GM21825 (cell line): ENCODE data around the gene KIAA1328.
A peak's percentile ranks its signal among the peaks of the same experiment; 100 is the strongest.
"Not testable (repeated sequence)": the region's sequence is repeated elsewhere in the genome, so short reads cannot be mapped to it uniquely, and the experiment has no call there.

Experiments used
- ATAC-seq: cut with Tn5 transposase; IDR thresholded peaks from one replicate; pipeline ENCODE4 v1.9.1; 2021; ENCODE audit warnings: mild to moderate bottlenecking, moderate library complexity; ENCODE audit not compliant: unreplicated experiment

The KIAA1328 gene

GRCh38 chr18:36825526-36825925 lies 3.4 kb upstream of the KIAA1328 start:
- ATAC-seq, result no peak

- ATAC-seq, result no peak
These were observed 2.4 kb upstream of the KIAA1328 start for GRCh38 chr18:36826556-36826955.

GRCh38 chr18:36828157-36828629 lies 734 bp upstream of the KIAA1328 start:
- ATAC-seq, result peak; percentile 5

DNA sequence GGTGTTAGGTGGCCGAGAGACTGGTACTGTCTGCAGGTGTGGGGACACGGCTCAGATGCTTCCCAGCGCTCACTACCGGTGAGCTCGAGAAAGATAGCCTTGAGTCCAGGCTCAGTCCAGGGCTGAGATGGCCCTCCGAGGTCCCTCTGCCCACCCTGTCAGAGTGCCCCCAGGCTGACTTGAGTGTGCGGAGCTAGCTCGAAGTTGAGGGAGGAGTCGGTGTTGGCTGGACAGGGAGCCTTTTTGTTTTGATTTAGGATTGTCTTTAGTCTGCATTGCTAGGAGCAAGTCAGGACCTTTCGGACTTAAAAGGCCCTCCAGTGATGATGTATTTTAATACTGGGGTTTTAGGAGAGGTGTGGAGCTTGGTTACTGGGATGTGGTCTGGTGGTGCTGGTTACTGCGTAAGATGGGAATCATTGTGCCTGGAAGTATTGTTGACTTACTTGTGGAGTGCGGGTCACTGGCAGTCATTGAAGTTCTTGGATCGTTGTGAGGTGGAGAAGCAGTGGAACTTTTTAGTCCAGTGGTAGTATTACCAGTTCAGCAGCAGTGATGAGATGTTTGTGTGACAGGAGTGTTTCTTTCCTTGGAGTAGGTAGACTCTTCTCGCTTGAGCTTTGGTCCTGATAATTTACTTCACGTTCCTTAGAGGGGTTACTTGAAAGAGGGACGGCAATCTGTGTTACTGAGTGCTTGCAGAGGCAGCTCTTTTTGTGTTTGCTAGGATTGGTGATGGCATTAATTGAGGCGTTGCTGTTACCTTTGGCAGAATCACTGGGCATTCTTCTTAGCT lies 633 bp downstream of the KIAA1328 start:
- ATAC-seq, result no peak

DNA sequence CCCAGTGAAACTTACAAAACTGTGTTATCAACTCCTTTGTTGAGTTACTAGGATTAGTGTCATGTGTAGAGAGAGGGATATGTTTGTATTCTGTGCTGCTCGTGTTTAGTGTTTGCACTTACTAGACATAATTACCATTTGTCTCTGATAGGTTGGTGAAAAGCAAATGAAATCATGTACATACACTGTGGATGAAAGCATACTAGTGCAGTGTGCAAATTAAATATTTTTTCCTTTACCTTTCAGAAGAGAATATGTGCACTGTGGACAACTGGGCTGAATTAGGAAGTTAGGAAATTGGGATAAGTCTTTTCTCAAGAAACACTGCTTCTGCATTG lies 1.2 kb downstream of the KIAA1328 start:
- no peak for ATAC-seq

- no peak for ATAC-seq
These were observed 2.2 kb downstream of the KIAA1328 start for GRCh38 chr18:36831139-36831538.

- no peak for ATAC-seq
These were observed 4.2 kb downstream of the KIAA1328 start for GRCh38 chr18:36833120-36833519.

- ATAC-seq, result no peak
These were observed 7.0 kb downstream of the KIAA1328 start for GRCh38 chr18:36835927-36836326.

GRCh38 chr18:36839835-36840234 lies 10.9 kb downstream of the KIAA1328 start:
- no peak for ATAC-seq

DNA sequence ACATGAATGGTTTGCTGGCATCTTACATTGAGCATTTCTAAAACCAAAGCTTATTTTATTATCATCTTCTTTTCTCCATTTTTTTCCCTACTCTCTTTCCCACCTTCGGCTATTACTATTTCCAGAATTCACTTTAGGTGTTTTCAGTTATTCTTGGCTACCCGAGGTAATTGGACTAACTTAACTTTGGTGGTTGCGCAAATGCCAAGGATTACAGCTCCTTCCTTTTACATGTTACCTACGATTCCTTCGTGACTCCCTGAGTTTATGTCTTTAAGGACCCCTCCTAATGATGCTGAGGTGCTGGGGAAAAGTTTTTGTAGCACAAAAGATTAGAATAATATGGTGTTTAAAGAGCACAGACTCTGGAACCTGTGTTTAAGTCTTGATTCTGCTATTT lies 14.3 kb downstream of the KIAA1328 start:
- no peak for ATAC-seq

DNA sequence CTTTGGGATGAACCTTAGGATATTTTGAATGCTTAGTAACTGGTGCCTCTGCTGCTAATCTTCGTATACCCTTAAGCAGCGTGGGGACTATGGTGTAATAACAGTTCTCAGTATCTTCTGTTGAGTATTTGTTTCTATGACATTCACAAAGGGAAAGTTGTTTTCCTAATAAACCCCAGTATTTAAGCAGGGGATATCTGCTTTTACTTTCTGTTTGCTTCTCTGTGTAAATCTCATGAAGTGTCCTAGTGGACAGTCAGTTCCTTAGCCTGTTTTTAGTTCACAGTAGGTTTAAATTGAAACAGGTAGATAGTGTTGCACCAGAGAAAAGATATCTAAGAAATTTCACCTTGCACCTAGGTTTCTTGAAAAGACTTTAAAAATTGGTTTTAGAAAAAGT lies 14.9 kb downstream of the KIAA1328 start:
- ATAC-seq, result no peak

DNA sequence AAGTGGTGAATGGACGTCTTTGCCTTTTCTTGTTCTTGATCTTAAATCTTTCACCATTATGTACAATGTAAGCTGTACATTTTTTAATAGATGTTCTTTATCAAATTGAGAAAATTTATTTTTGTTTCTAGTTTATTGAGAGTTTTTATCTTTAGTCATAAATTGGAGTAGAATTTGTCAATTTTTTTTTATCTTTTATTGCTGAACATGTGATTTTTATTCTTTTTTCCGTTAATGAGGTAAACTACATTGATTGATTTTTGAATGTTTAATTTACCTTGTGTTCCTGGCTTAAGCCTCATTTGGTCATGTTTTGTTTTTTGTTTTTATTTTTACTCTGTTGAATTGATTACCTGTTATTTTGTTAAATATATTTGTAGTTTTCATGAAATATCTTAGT lies 19.7 kb downstream of the KIAA1328 start:
- no peak for ATAC-seq

DNA sequence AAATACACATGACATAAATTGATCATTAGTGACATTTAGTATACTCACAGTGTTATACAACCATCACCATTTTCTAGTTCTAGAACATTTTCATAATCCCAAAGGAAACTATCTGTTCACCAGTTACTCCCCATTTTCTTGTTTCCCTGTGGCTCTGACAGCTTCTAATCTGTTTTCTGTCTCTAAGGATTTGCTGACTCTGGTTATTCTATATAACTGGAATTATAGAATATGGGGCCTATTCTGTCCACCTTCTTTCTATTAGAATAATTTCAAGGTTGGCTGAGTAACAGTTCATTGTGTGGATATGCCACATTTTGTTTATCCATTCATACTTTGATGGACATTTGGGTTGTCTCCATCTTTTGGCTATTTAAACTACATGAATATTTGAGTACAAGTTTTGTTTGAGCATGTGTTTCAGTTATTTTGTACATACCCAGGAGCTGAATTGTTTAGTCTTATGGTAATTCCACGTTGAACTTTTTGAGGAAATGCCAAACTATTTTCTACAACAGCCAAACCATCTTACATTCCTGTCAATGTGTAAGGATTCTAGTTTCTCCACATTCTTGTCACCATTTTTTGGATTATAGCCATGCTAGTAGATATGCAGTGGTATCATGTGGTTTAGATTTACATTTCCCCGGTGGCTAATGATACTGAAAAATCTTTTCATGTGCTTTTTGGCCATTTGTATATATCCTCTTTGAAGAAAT lies 20.5 kb downstream of the KIAA1328 start:
- ATAC-seq, result no peak

DNA sequence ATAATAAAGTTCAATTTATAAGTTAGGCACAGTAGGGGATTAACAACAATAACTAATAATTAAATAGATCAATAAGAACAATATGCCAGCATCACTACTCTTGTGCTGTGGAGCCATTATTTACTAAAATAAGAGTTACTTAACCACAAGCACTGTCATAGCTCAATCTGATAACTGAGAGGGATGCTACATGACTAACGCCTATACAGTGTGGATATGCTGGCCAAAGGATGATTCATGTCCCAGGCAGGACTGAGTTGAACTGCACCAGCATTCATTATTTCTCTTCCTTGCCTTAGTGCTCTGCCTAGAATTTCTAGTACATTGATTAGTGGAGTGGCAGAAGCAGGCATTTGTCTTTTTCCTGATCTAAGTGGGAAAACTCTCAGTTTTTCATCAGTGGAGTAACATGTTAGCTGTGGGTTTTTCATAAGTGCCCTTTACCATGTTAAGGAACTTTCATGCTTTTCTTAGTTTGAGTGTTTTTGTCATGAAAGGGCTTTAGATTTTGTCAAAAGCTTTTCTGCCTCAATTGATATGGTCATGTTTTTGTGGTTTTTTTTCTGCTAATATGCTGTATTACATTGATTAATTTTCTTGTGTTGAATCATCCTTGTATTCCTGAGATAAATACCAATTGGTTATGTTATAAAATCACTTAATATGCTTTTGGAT lies 21.7 kb downstream of the KIAA1328 start:
- no peak for ATAC-seq

DNA sequence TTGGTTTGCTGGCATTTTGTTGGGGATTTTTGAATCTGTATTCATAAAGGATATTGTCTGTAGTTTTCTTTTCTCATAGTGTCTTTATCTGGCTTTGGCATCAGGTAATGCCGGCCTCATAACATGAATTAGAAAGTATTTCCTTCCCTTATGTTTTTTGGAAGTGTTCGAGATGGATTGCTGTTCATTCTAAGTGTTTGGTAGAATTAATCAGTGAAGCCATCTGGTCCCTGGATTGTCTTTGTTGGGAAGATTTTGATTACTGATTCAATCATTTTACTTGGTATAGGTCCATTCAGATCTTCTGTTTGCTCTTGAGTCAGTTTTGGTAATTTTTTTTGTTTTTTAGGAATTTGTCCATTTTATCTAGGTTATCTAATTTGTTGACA lies 22.3 kb downstream of the KIAA1328 start:
- ATAC-seq, result no peak

DNA sequence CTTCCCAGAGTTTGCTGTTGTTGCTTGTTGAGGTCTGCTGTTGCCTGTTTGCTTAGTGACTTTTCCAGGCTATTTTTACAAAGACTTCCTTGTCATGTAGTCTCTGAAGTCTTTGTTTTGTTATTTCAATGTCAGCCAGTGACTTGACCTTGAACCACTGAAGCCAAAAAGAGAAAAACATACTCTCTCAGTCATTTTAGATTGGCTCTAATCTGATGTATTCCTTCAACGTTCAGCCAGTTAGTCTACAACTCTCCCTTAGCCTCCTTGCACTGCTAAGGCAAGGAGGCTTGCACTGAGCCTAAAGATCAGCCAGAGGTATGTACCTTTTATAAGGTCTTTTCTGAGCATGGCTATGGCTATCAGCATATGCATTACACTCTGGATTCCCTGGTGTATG lies 27.9 kb downstream of the KIAA1328 start:
- ATAC-seq, result no peak

DNA sequence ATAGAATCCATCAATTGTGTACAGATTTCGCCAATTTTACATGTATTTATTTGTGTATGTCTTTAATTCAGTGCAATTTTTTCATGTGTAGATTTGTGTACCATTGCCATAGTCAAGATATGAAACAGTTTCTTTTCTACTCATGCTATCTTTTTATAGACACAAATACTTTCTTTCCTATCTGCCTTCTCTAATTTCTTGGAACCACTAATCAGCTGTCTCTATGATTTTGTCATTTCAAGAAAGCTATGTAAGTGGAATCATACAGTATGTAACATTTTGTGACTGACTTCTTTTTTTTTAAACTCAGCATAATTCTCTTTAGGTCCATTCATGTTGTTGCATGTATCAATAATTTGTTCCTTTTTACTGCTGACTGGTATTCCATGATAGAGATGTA lies 33.3 kb downstream of the KIAA1328 start:
- ATAC-seq, result no peak

GRCh38 chr18:36867056-36867455 lies 38.1 kb downstream of the KIAA1328 start:
- ATAC-seq, result no peak

- ATAC-seq, result no peak
These were observed 42.9 kb downstream of the KIAA1328 start for GRCh38 chr18:36871801-36872200.

DNA sequence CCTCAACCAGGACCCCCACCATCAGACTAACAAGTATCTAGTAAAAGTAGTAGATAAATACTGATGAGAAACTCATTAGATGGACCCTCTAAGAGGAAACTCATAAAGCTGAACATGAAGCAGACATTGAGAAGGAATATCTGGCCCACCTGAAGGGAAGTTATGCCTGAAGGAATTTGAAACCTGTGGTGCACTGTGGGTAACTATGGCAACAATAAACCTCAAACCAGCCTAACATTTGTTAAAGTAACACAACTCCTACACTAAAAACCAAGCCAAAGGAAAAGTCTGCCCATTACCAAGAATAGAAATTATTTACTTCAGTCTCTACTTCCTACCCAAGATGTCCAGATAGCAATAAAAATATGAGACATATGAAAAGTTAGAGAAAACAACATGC lies 43.4 kb downstream of the KIAA1328 start:
- ATAC-seq, result no peak

DNA sequence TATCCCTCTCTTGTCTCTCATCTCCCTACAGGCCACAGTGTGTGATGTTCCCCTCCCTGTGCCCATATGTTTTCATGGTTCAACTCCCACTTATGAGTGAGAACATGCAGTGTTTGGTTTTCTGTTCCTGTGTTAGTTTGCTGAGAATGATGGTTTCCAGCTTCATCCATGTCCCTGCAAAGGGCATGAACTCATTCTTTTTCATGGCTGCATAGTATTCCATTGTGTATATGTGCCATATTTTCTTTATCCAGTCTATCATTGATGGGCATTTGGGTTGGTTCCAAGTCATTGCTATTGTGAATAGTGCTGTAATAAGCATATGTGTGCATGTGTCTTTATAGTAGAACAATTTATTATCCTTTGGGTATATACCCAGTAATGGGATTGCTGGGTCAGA lies 44.9 kb downstream of the KIAA1328 start:
- ATAC-seq, result not testable (repeated sequence)

- not testable (repeated sequence) for ATAC-seq
These were observed 50.9 kb downstream of the KIAA1328 start for GRCh38 chr18:36879796-36880195.
